HEK293 (cell line): ENCODE measurements around the gene ANAPC5.

ENCODE experiments used
- REPIN1 ChIP-seq: fragments of 450-650 bp; formaldehyde crosslinking; IDR thresholded peaks from 2 replicates; pipeline ENCODE4 v1.5.1; 2017; ENCODE audit warnings: missing biosample characterization, missing genetic modification characterization, low read depth
- ZBTB8A ChIP-seq: fragments of 450-650 bp; formaldehyde crosslinking; IDR thresholded peaks from 2 replicates; pipeline ENCODE4 v1.5.1; 2016; ENCODE audit warnings: missing biosample characterization, missing genetic modification characterization
- ZFP41 ChIP-seq: fragments of 450-650 bp; formaldehyde crosslinking; IDR thresholded peaks from 2 replicates; pipeline ENCODE4 v1.5.1; 2016; ENCODE audit warnings: missing biosample characterization, missing genetic modification characterization, borderline replicate concordance
- ZFP69B ChIP-seq: fragments of 450-650 bp; formaldehyde crosslinking; IDR thresholded peaks from 2 replicates; pipeline ENCODE4 v1.5.1; 2016; ENCODE audit warnings: missing biosample characterization, missing genetic modification characterization
- ZNF133 ChIP-seq: fragments of 450-650 bp; formaldehyde crosslinking; IDR thresholded peaks from 2 replicates; pipeline ENCODE4 v1.5.1; 2016; ENCODE audit warnings: missing biosample characterization, missing genetic modification characterization
- ZNF223 ChIP-seq: fragments of 450-650 bp; formaldehyde crosslinking; IDR thresholded peaks from 2 replicates; pipeline ENCODE4 v1.5.1; 2016; ENCODE audit warnings: missing biosample characterization, missing genetic modification characterization
- ZNF274 ChIP-seq, 2 experiments: fragments of 200-500 bp in 1 of 2; fragments of 450-650 bp in 1 of 2; sonication (Bioruptor generic) in 1 of 2; formaldehyde crosslinking in 1 of 2; IDR thresholded peaks; 2 replicates each; pipeline versions ENCODE4 v1.5.1 to v1.6.1; 2014 to 2016; ENCODE audit warnings: borderline replicate concordance in 1 of 2, inconsistent platforms in 1 of 2, low read length in 1 of 2, missing biosample characterization in 1 of 2, missing genetic modification characterization in 1 of 2
- ZNF292 ChIP-seq: fragments of 450-650 bp; formaldehyde crosslinking; IDR thresholded peaks from 2 replicates; pipeline ENCODE4 v1.5.1; 2016; ENCODE audit warnings: low read depth, missing biosample characterization, missing genetic modification characterization, borderline replicate concordance
- ZNF776 ChIP-seq: fragments of 450-650 bp; formaldehyde crosslinking; IDR thresholded peaks from 2 replicates; pipeline ENCODE4 v1.5.0; 2017; ENCODE audit warnings: missing biosample characterization, missing genetic modification characterization, borderline replicate concordance
- TF ChIP-seq, protein P1 (sequence below): fragments of 450-650 bp; formaldehyde crosslinking; IDR thresholded peaks from 2 replicates; pipeline ENCODE4 v1.5.1; 2016; ENCODE audit warnings: missing biosample characterization, missing genetic modification characterization

DNA sequence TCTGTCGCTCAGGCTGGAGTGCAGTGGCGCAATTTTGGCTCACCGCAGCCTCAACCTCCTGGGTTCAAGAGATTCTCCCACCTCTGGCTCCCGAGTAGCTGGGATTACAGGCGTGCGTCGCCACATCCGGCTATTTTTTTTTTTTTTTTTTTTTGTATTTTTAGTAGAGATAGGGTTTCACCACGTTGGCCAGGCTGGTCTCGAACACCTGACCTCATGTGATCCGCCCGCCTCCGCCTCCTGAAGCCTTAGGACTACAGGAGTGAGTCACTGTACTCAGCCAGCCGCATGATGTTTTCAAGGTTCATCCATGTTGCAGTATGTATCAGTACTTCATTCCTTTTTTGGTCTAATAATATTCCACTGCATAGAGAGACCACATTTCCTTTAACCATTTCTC is 45.3 kb upstream of the ANAPC5 start:
- TF ChIP-seq ZNF133 (tag by site-specific recombination) (no peak), ZNF292 (no peak), ZFP41 (tag by site-specific recombination) (no peak), REPIN1 (tag by site-specific recombination) (no peak), ZFP69B (tag by site-specific recombination) (no peak), ZNF223 (tag by site-specific recombination) (no peak), ZNF776 (tag by site-specific recombination) (no peak), ZNF274 (IDR thresholded peaks at IDR 0.05; ENCODE audit: low read length) (no peak), ZNF274 (tag by site-specific recombination; IDR thresholded peaks at IDR 0.05; ENCODE audit: borderline replicate concordance) (no peak), ZBTB8A (tag by site-specific recombination) (no peak)
- TF ChIP-seq, protein P1, sequence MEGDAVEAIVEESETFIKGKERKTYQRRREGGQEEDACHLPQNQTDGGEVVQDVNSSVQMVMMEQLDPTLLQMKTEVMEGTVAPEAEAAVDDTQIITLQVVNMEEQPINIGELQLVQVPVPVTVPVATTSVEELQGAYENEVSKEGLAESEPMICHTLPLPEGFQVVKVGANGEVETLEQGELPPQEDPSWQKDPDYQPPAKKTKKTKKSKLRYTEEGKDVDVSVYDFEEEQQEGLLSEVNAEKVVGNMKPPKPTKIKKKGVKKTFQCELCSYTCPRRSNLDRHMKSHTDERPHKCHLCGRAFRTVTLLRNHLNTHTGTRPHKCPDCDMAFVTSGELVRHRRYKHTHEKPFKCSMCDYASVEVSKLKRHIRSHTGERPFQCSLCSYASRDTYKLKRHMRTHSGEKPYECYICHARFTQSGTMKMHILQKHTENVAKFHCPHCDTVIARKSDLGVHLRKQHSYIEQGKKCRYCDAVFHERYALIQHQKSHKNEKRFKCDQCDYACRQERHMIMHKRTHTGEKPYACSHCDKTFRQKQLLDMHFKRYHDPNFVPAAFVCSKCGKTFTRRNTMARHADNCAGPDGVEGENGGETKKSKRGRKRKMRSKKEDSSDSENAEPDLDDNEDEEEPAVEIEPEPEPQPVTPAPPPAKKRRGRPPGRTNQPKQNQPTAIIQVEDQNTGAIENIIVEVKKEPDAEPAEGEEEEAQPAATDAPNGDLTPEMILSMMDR (tag by site-specific recombination), result no peak
